K562 (cell line): ENCODE results near the gene RAPSN. TPM values are rescaled to one million over a fixed set of nuclear protein-coding genes. Genes with fewer than 3 reads are reported as not detected.

Experiments used
- BACH1 ChIP-seq: fragments of 200-800 bp; sonication (Bioruptor generic); IDR thresholded peaks from 2 replicates; pipeline ENCODE4 v1.6.1; 2016; ENCODE audit warnings: missing genetic modification characterization, missing compliant biosample characterization
- EWSR1 ChIP-seq: fragments of 450-650 bp; IDR thresholded peaks from 2 replicates; pipeline ENCODE4 v1.6.1; 2018; ENCODE audit warnings: borderline replicate concordance, mild to moderate bottlenecking, low read depth, moderate library complexity; ENCODE audit not compliant: partially characterized antibody
- FOXP1 ChIP-seq: sonication (generic); formaldehyde crosslinking; IDR thresholded peaks from 2 replicates; pipeline ENCODE4 v1.8.0; 2022; ENCODE audit warnings: mild to moderate bottlenecking, missing genetic modification reagents
- GATA2 ChIP-seq: sonication (generic); formaldehyde crosslinking; IDR thresholded peaks from 2 replicates; pipeline ENCODE4 v1.4.0; 2020; ENCODE audit warnings: mild to moderate bottlenecking, missing genetic modification reagents
- HLTF ChIP-seq: fragments of 450-650 bp; IDR thresholded peaks from 2 replicates; pipeline ENCODE4 v1.6.1; 2016
- MEF2A ChIP-seq: IDR thresholded peaks from 2 replicates; pipeline ENCODE4 v1.6.1; 2011; ENCODE audit warnings: low read depth, mild to moderate bottlenecking, low read length, moderate library complexity; ENCODE audit not compliant: control insufficient read depth
- MYBL2 ChIP-seq, 2 experiments: fragments of 450-650 bp in 1 of 2; sonication (generic) in 1 of 2; formaldehyde crosslinking in 1 of 2; IDR thresholded peaks; 2 replicates each; pipeline versions ENCODE4 v1.6.1 to v1.8.1; 2017 to 2022; ENCODE audit warnings: borderline replicate concordance in 1 of 2, inconsistent platforms in 1 of 2, low read depth in 1 of 2, mild to moderate bottlenecking in 1 of 2, missing genetic modification reagents in 1 of 2, moderate library complexity in 1 of 2
- PCBP1 ChIP-seq: fragments of 200-400 bp; formaldehyde crosslinking; IDR thresholded peaks from 2 replicates; pipeline ENCODE4 v1.6.1; 2018; ENCODE audit warnings: mild to moderate bottlenecking, low read depth, low read length; ENCODE audit not compliant: poor library complexity, severe bottlenecking
- PHF20 ChIP-seq: fragments of 450-650 bp; IDR thresholded peaks from 2 replicates; pipeline ENCODE4 v1.6.1; 2018; ENCODE audit not compliant: partially characterized antibody
- SMAD1 ChIP-seq: fragments of 150-350 bp; IDR thresholded peaks from 2 replicates; pipeline ENCODE4 v1.6.1; 2014; ENCODE audit warnings: low read length, low read depth; ENCODE audit not compliant: partially characterized antibody
- YBX1 ChIP-seq: fragments of 450-650 bp; IDR thresholded peaks from 2 replicates; pipeline ENCODE4 v1.7.1; 2016; ENCODE audit warnings: mild to moderate bottlenecking
- ZNF764 ChIP-seq: fragments of 250-450 bp; sonication (Bioruptor Pico); IDR thresholded peaks from 2 replicates; pipeline ENCODE4 v1.4.0; 2020; ENCODE audit warnings: low read depth, mild to moderate bottlenecking, moderate library complexity
- polyA plus RNA-seq, 8 experiments: library from polyadenylated mRNA; depleted of rRNA in 4 of 8; stranded (reverse) in 5 of 8; unstranded in 3 of 8; fragments of >200 nt; fragmentation: Nextera tagmentation in 2 of 8; fragmentation: Illumina TruSeq in 1 of 8; extraction: Ambion mirVana in 2 of 8; extraction: Trizol in 1 of 8; gene quantifications; 2 replicates each; pipeline versions ENCODE4 v1.2.1 to v1.2.3, GENCODE V29; 2011 to 2014; ENCODE audit warnings: inconsistent platforms in 1 of 8, missing spikeins in 1 of 8
- total RNA-seq, 7 experiments: library from RNA; depleted of rRNA in 6 of 7; stranded (reverse); fragments of >200 nt in 6 of 7; fragmentation: Illumina TruSeq in 2 of 7; extraction: Trizol in 2 of 7; gene quantifications; 2 replicates each; pipeline versions ENCODE4 v1.2.1 to v1.2.3, GENCODE V29; 2011 to 2021; ENCODE audit warnings: low replicate concordance in 1 of 7
- TF ChIP-seq, protein P1 (sequence below): IDR thresholded peaks from 2 replicates; pipeline ENCODE4 v1.6.1; 2014; ENCODE audit warnings: antibody characterized with exemption
- TF ChIP-seq, protein P2 (sequence below): fragments of 250-450 bp; sonication (Bioruptor Pico); IDR thresholded peaks from 2 replicates; pipeline ENCODE4 v1.8.0; 2021; ENCODE audit warnings: moderate library complexity, mild to moderate bottlenecking, inconsistent platforms
- TF ChIP-seq, protein P3 (sequence below): fragments of 450-650 bp; IDR thresholded peaks from 2 replicates; pipeline ENCODE4 v1.6.1; 2017; ENCODE audit warnings: antibody characterized with exemption
- TF ChIP-seq, protein P4 (sequence below): sonication (generic); formaldehyde crosslinking; IDR thresholded peaks from 2 replicates; pipeline ENCODE4 v1.8.0; 2022; ENCODE audit warnings: missing genetic modification reagents, mild to moderate bottlenecking, borderline replicate concordance

RAPSN gene
- total and polyA plus RNA-seq, 9 of the 15 experiments (the other 6 are each of a cell fraction or from before 2014, with no cell fraction given), result 0.06 to 0.11 TPM; not detected in 7

DNA sequence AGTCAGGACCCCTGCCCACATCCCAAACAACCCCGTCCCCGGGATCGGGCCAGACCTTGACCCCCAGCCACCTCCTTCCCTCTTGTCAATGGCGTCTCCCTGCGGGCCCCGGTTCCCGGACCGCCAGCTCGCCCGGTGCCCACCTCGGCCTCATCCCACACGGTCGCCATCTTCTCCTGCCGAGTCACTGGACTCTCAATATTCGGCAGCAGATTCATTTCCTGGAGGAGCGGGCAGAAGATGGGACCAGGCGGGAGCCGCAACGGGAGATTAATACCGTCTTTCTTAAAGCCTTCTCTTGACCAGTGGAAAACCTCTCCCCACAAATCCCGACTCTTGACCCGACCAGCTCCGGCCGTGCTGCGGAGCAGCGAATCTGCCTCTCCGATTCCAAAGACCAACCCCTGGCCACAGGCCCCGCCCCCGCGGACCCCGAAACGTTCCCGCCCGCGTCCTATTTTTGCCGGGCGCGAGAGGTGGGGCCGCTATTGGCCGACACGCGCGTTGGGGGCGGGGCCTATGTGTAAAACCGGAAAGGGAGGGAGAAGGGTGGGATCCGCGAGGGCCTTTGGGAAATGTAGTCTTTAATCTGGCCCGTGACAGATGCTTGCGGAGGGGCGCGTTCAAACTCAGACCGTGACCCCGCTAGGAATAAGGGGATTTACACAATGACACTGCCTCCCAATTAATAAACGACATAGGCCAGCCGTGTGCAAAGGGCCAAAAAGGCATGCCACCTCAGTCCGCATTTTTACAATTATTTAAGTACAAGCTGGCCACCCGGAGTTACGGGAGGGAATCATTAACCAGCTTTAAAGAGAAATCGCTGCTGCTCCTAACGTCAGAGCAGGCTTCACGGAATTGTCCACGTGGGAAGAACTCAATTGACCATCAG is 22.6 kb downstream of the RAPSN start, which contains the start of gene PSMC3 (continued):
- TF ChIP-seq, protein P1, sequence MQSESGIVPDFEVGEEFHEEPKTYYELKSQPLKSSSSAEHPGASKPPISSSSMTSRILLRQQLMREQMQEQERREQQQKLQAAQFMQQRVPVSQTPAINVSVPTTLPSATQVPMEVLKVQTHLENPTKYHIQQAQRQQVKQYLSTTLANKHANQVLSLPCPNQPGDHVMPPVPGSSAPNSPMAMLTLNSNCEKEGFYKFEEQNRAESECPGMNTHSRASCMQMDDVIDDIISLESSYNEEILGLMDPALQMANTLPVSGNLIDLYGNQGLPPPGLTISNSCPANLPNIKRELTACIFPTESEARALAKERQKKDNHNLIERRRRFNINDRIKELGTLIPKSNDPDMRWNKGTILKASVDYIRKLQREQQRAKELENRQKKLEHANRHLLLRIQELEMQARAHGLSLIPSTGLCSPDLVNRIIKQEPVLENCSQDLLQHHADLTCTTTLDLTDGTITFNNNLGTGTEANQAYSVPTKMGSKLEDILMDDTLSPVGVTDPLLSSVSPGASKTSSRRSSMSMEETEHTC, result 0 out of 2 replicates have a peak, but pooled peaks have one; percentile 9
- no peak; the same call in 1 of the 2 replicates for TF ChIP-seq MYBL2 (IDR thresholded peaks at IDR 0.05; ENCODE audit: low read depth)
- TF ChIP-seq MYBL2 (CRISPR knock-in tag; IDR thresholded peaks at IDR 0.05; ENCODE audit: borderline replicate concordance), result no peak
- peak; percentile 68 for TF ChIP-seq SMAD1
- no peak for TF ChIP-seq EWSR1
- peak; percentile 82; the same call in 1 of the 2 replicates for TF ChIP-seq HLTF
- TF ChIP-seq, protein P2, sequence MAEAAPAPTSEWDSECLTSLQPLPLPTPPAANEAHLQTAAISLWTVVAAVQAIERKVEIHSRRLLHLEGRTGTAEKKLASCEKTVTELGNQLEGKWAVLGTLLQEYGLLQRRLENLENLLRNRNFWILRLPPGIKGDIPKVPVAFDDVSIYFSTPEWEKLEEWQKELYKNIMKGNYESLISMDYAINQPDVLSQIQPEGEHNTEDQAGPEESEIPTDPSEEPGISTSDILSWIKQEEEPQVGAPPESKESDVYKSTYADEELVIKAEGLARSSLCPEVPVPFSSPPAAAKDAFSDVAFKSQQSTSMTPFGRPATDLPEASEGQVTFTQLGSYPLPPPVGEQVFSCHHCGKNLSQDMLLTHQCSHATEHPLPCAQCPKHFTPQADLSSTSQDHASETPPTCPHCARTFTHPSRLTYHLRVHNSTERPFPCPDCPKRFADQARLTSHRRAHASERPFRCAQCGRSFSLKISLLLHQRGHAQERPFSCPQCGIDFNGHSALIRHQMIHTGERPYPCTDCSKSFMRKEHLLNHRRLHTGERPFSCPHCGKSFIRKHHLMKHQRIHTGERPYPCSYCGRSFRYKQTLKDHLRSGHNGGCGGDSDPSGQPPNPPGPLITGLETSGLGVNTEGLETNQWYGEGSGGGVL (CRISPR knock-in tag), result no peak
- TF ChIP-seq PCBP1, result peak; percentile 63
- TF ChIP-seq, protein P3, sequence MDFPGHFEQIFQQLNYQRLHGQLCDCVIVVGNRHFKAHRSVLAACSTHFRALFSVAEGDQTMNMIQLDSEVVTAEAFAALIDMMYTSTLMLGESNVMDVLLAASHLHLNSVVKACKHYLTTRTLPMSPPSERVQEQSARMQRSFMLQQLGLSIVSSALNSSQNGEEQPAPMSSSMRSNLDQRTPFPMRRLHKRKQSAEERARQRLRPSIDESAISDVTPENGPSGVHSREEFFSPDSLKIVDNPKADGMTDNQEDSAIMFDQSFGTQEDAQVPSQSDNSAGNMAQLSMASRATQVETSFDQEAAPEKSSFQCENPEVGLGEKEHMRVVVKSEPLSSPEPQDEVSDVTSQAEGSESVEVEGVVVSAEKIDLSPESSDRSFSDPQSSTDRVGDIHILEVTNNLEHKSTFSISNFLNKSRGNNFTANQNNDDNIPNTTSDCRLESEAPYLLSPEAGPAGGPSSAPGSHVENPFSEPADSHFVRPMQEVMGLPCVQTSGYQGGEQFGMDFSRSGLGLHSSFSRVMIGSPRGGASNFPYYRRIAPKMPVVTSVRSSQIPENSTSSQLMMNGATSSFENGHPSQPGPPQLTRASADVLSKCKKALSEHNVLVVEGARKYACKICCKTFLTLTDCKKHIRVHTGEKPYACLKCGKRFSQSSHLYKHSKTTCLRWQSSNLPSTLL, result peak; percentile 93
- TF ChIP-seq YBX1, result no peak
- peak; percentile 95 for TF ChIP-seq PHF20
- 0 out of 2 replicates have a peak, but pooled peaks have one; percentile 10 for TF ChIP-seq MEF2A
- no peak for TF ChIP-seq GATA2
- TF ChIP-seq BACH1 (tag), result peak; percentile 50; the same call in 1 of the 2 replicates
- TF ChIP-seq FOXP1 (CRISPR knock-in tag), result peak; percentile 69; the same call in 1 of the 2 replicates
- TF ChIP-seq ZNF764 (CRISPR knock-in tag), result no peak
- TF ChIP-seq, protein P4, sequence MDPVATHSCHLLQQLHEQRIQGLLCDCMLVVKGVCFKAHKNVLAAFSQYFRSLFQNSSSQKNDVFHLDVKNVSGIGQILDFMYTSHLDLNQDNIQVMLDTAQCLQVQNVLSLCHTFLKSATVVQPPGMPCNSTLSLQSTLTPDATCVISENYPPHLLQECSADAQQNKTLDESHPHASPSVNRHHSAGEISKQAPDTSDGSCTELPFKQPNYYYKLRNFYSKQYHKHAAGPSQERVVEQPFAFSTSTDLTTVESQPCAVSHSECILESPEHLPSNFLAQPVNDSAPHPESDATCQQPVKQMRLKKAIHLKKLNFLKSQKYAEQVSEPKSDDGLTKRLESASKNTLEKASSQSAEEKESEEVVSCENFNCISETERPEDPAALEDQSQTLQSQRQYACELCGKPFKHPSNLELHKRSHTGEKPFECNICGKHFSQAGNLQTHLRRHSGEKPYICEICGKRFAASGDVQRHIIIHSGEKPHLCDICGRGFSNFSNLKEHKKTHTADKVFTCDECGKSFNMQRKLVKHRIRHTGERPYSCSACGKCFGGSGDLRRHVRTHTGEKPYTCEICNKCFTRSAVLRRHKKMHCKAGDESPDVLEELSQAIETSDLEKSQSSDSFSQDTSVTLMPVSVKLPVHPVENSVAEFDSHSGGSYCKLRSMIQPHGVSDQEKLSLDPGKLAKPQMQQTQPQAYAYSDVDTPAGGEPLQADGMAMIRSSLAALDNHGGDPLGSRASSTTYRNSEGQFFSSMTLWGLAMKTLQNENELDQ, result no peak
